ENCODE data around the gene ST14. TPM values are rescaled to one million over a fixed set of nuclear protein-coding genes. Genes with fewer than 3 reads are reported as not detected.
"Not testable (repeated sequence)": the region's sequence is repeated elsewhere in the genome, so short reads cannot be mapped to it uniquely, and the experiment has no call there.

Gene ST14
- total and polyA plus RNA-seq, 11 donors = 0.37 to 13.0 (median 1.3) TPM

- Histone ChIP-seq H3K27me3 (no peaks in the 10 kb centered on the region), H3K4me1 (peaks cover 0 to 7% (median 0%) of the 10 kb centered on the region in 12 donors), H3K27ac (no peak overlapping the region), H3K4me3 (no peak overlapping the region), H3K9me3 (no peaks in the 10 kb centered on the region), H3K36me3 (no peaks in the 10 kb centered on the region)
- ATAC-seq = peak in 1 of 4 donors; percentile 10
- intact Hi-C loops (cut with DNase I) = no loop called here
- TF ChIP-seq CTCF (IDR thresholded peaks at IDR 0.05) (no peak), POLR2A (IDR thresholded peaks at IDR 0.05) (no peak)
- DNase-seq = no peak
- WGBS, 4 donors = 86 to 94% (median 93%) methylated on average over 16 to 29 of the region's 29 CpGs
These were observed 30.8 kb downstream of the ST14 start for GRCh38 chr11:130190371-130190881.

GRCh38 chr11:130191896-130192295, 32.3 kb downstream of the ST14 start:
- intact Hi-C loops (cut with DNase I) = no loop called here
- Histone ChIP-seq H3K36me3 (no peaks in the 10 kb centered on the region), H3K27ac (no peak overlapping the region), H3K4me3 (no peak overlapping the region), H3K27me3 (no peaks in the 10 kb centered on the region), H3K4me1 (peaks cover 0 to 7% (median 0%) of the 10 kb centered on the region in 12 donors), H3K9me3 (no peaks in the 10 kb centered on the region)
- 80 to 87% (median 83%) methylated on average over 14 of the region's 14 CpGs for WGBS, 4 donors
- TF ChIP-seq POLR2A (IDR thresholded peaks at IDR 0.05) = no peak
- no peak for TF ChIP-seq CTCF (IDR thresholded peaks at IDR 0.05)
- DNase-seq = peak in 1 of 5 donors; percentile 4
- no peak for ATAC-seq

GRCh38 chr11:130192845-130193267, 33.3 kb downstream of the ST14 start:
- Histone ChIP-seq H3K4me1 (peaks cover 0 to 7% (median 0%) of the 10 kb centered on the region in 12 donors), H3K36me3 (no peaks in the 10 kb centered on the region), H3K9me3 (no peaks in the 10 kb centered on the region), H3K4me3 (no peak overlapping the region), H3K27me3 (no peaks in the 10 kb centered on the region), H3K27ac (no peak overlapping the region)
- 57 to 66% (median 63%) methylated on average over 4 of the region's 4 CpGs for WGBS, 4 donors
- intact Hi-C loops (cut with DNase I) = no loop called here
- ATAC-seq (no peak), DNase-seq (peak in 1 of 5 donors; percentile 22)
- TF ChIP-seq CTCF (IDR thresholded peaks at IDR 0.05) (no peak), POLR2A (IDR thresholded peaks at IDR 0.05) (no peak)

GRCh38 chr11:130193551-130193950, 34.0 kb downstream of the ST14 start:
- H3K4me1 ChIP-seq; intact Hi-C loops (cut with DNase I); H3K27ac ChIP-seq; H3K36me3 ChIP-seq; H3K27me3 ChIP-seq; DNase-seq; ATAC-seq; H3K9me3 ChIP-seq; H3K4me3 ChIP-seq: not testable (repeated sequence)
- WGBS, 4 donors = 93 to 97% (median 95%) methylated on average over 14 of the region's 14 CpGs

Data from heart left ventricle (tissue), 16 donors.